HEK293 (cell line): ENCODE results near the gene HSD17B12.

Experiments used
- CTCF ChIA-PET: fragments of 350-600 bp; formaldehyde crosslinking; extraction: SDS; loops from one replicate; lab custom pipeline; 2021; ENCODE audit warnings: antibody characterized with exemption; lab: Yijun Ruan, JAX
- POLR2A ChIA-PET: fragments of 300-600 bp; formaldehyde crosslinking; extraction: SDS; loops from one replicate; lab custom pipeline; 2020; ENCODE audit warnings: antibody characterized with exemption, inconsistent platforms; lab: Yijun Ruan, JAX
- H3K27ac ChIP-seq: fragments of 200-500 bp; sonication (Bioruptor generic); 2 replicates; pipeline ENCODE4 v1.5.1; 2014; ENCODE audit warnings: low read depth, low read length, control low read depth, inconsistent platforms; ENCODE audit errors: extremely low read depth
- H3K36me3 ChIP-seq, 2 experiments: fragments of 200-500 bp in 1 of 2; sonication (Bioruptor generic) in 1 of 2; 1 replicate in 1 of 2; 2 replicates in 1 of 2; pipeline ENCODE4 v1.5.1; 2014 to 2017; ENCODE audit warnings: inconsistent platforms in 2 of 2, low read length in 2 of 2; ENCODE audit not compliant: control insufficient read depth in 2 of 2, insufficient read depth in 1 of 2
- H3K4me1 ChIP-seq: fragments of 200-500 bp; sonication (Bioruptor generic); 2 replicates; pipeline ENCODE4 v1.5.1; 2014; ENCODE audit warnings: mild to moderate bottlenecking, low read length, inconsistent platforms; ENCODE audit not compliant: control insufficient read depth, insufficient read depth
- H3K4me3 ChIP-seq: 2 replicates; pipeline ENCODE4 v1.5.1; 2011; ENCODE audit warnings: low read depth, mild to moderate bottlenecking, control low read depth, low read length, moderate library complexity
- H3K9me3 ChIP-seq: fragments of 200-500 bp; sonication (Bioruptor generic); 2 replicates; pipeline ENCODE4 v1.5.1; 2014; ENCODE audit warnings: low read depth, low read length, inconsistent platforms; ENCODE audit not compliant: control insufficient read depth, insufficient read depth
- AEBP2 ChIP-seq: fragments of 450-650 bp; formaldehyde crosslinking; IDR thresholded peaks from 2 replicates; pipeline ENCODE4 v1.5.1; 2016; ENCODE audit warnings: missing biosample characterization, missing genetic modification characterization, borderline replicate concordance
- INSM2 ChIP-seq: fragments of 450-650 bp; formaldehyde crosslinking; IDR thresholded peaks from 2 replicates; pipeline ENCODE4 v1.5.1; 2016; ENCODE audit warnings: missing biosample characterization, missing genetic modification characterization
- KLF17 ChIP-seq: fragments of 450-650 bp; formaldehyde crosslinking; IDR thresholded peaks from 2 replicates; pipeline ENCODE4 v1.5.1; 2016; ENCODE audit warnings: missing biosample characterization, missing genetic modification characterization
- KLF8 ChIP-seq: fragments of 450-650 bp; formaldehyde crosslinking; IDR thresholded peaks from 2 replicates; pipeline ENCODE4 v1.5.1; 2016; ENCODE audit warnings: missing biosample characterization, missing genetic modification characterization
- OVOL3 ChIP-seq: fragments of 450-650 bp; formaldehyde crosslinking; IDR thresholded peaks from 2 replicates; pipeline ENCODE4 v1.5.1; 2016; ENCODE audit warnings: missing biosample characterization, missing genetic modification characterization
- PRDM4 ChIP-seq: fragments of 450-650 bp; formaldehyde crosslinking; IDR thresholded peaks from 2 replicates; pipeline ENCODE4 v1.5.1; 2017; ENCODE audit warnings: missing biosample characterization, missing genetic modification characterization
- TRIM28 ChIP-seq: IDR thresholded peaks from 2 replicates; pipeline ENCODE4 v1.6.1; 2011; ENCODE audit warnings: low read length, control low read depth, borderline replicate concordance
- ZEB2 ChIP-seq: fragments of 450-650 bp; formaldehyde crosslinking; IDR thresholded peaks from 2 replicates; pipeline ENCODE4 v1.5.1; 2016; ENCODE audit warnings: missing biosample characterization, missing genetic modification characterization
- ZNF221 ChIP-seq: fragments of 450-650 bp; formaldehyde crosslinking; IDR thresholded peaks from 2 replicates; pipeline ENCODE4 v1.5.1; 2017; ENCODE audit warnings: missing biosample characterization, missing genetic modification characterization, borderline replicate concordance
- ZNF280C ChIP-seq: fragments of 450-650 bp; formaldehyde crosslinking; IDR thresholded peaks from 2 replicates; pipeline ENCODE4 v1.5.1; 2016; ENCODE audit warnings: missing biosample characterization, missing genetic modification characterization
- ZNF292 ChIP-seq: fragments of 450-650 bp; formaldehyde crosslinking; IDR thresholded peaks from 2 replicates; pipeline ENCODE4 v1.5.1; 2016; ENCODE audit warnings: low read depth, missing biosample characterization, missing genetic modification characterization, borderline replicate concordance
- ZNF311 ChIP-seq: fragments of 450-650 bp; formaldehyde crosslinking; IDR thresholded peaks from 2 replicates; pipeline ENCODE4 v1.5.1; 2017; ENCODE audit warnings: missing biosample characterization, missing genetic modification characterization, borderline replicate concordance
- ZNF335 ChIP-seq: fragments of 450-650 bp; formaldehyde crosslinking; conservative IDR thresholded peaks from 2 replicates; pipeline ENCODE4 v1.5.1; 2016; ENCODE audit warnings: missing biosample characterization, missing genetic modification characterization
- ZNF513 ChIP-seq: fragments of 450-650 bp; IDR thresholded peaks from 2 replicates; pipeline ENCODE4 v1.5.1; 2018; ENCODE audit warnings: missing biosample characterization, missing genetic modification characterization
- ZNF654 ChIP-seq: fragments of 450-650 bp; formaldehyde crosslinking; IDR thresholded peaks from 2 replicates; pipeline ENCODE4 v1.5.1; 2016; ENCODE audit warnings: low read depth, missing biosample characterization, missing genetic modification characterization
- ZNF701 ChIP-seq: fragments of 450-650 bp; formaldehyde crosslinking; IDR thresholded peaks from 2 replicates; pipeline ENCODE4 v1.5.1; 2016; ENCODE audit warnings: missing biosample characterization, missing genetic modification characterization
- ZNF777 ChIP-seq: fragments of 450-650 bp; formaldehyde crosslinking; IDR thresholded peaks from 2 replicates; pipeline ENCODE4 v1.5.1; 2017; ENCODE audit warnings: missing biosample characterization, missing genetic modification characterization, borderline replicate concordance
- ZSCAN30 ChIP-seq: fragments of 450-650 bp; IDR thresholded peaks from 2 replicates; pipeline ENCODE4 v1.5.1; 2018; ENCODE audit warnings: missing biosample characterization, mild to moderate bottlenecking, missing genetic modification characterization, moderate library complexity

The HSD17B12 gene

GRCh38 chr11:43643898-43644620 lies 36.5 kb upstream of the HSD17B12 start (continued):
- TF ChIP-seq KLF8 (tag by site-specific recombination) (0 out of 2 replicates have a peak, but pooled peaks have one; percentile 16), ZNF311 (tag by site-specific recombination) (no peak), ZNF292 (no peak), ZEB2 (tag by site-specific recombination) (0 out of 2 replicates have a peak, but pooled peaks have one; percentile 31), ZNF335 (peak; percentile 86), ZSCAN30 (tag by site-specific recombination) (peak; percentile 77; the same call in 1 of the 2 replicates), ZNF654 (tag by site-specific recombination) (no peak)
- TF ChIP-seq, all 188 proteins: peak for 38

- Histone ChIP-seq H3K9me3 (no peaks in the 10 kb centered on the region), H3K4me1 (no peaks in the 10 kb centered on the region), H3K27ac (no peak overlapping the region; the same call in 1 of the 2 replicates), H3K4me3 (peak overlapping the region; percentile 95), H3K36me3 (no peaks in the 10 kb centered on the region)
- ChIA-PET POLR2A (interaction anchor here (0.9 to 1.6 kb wide), 2 partner anchors 36 to 70 kb away, joined by 3 read pairs; partner anchors contain the start of gene HSD17B12), CTCF (interaction anchor here (0.7 to 0.8 kb wide), 2 partner anchors 71 to 237 kb away, joined by 3 read pairs; no protein-coding TSS in a partner anchor)
- TF ChIP-seq AEBP2 (tag by site-specific recombination): no peak
- no peak for TF ChIP-seq TRIM28
- TF ChIP-seq ZNF777: no peak
- no peak for TF ChIP-seq INSM2
- no peak for TF ChIP-seq OVOL3 (tag by site-specific recombination)
- no peak for TF ChIP-seq ZNF513 (tag by site-specific recombination)
- no peak for TF ChIP-seq ZNF292
- TF ChIP-seq ZNF701: no peak
- no peak for TF ChIP-seq PRDM4 (tag by site-specific recombination)
- no peak for TF ChIP-seq KLF17 (tag by site-specific recombination)
- no peak for TF ChIP-seq ZNF221 (tag by site-specific recombination)
- TF ChIP-seq ZNF311 (tag by site-specific recombination): no peak
- no peak for TF ChIP-seq ZNF280C (tag by site-specific recombination)
Observed at GRCh38 chr11:43644621-43645299, 35.8 kb upstream of the HSD17B12 start.
